HepG2 (cell line): ENCODE data around the gene MYO9A. TPM values are rescaled to one million over a fixed set of nuclear protein-coding genes. Genes with fewer than 3 reads are reported as not detected.
"Not testable (repeated sequence)": the region's sequence is repeated elsewhere in the genome, so short reads cannot be mapped to it uniquely, and the experiment has no call there.

Experiments
- ATAC-seq: fragments of 200-7000 bp; cut with Tn5 transposase; 3 replicates; pipeline ENCODE4 v1.9.1; 2020; ENCODE audit warnings: mild to moderate bottlenecking, moderate library complexity
- BruUV-seq: library from RNA; stranded (reverse); fragments of 400-500 nt; replicated peaks from 2 replicates; lab custom pipeline; 2021; lab: Mats Ljungman, UMichigan
- CTCF ChIA-PET: fragments of 300-600 bp; formaldehyde crosslinking; extraction: SDS; loops from one replicate; lab custom pipeline; 2021; ENCODE audit warnings: low total read pairs, inconsistent platforms, low intra/inter-chr PET ratio; lab: Yijun Ruan, JAX
- POLR2A ChIA-PET: fragments of 350-600 bp; sonication (Branson Sonifier 250); formaldehyde crosslinking; loops from one replicate; lab custom pipeline; 2020; ENCODE audit warnings: antibody characterized with exemption, inconsistent platforms; lab: Yijun Ruan, JAX
- DNase-seq: peaks from one replicate; pipeline ENCODE4 v3.0.0-alpha.2; 2015; ENCODE audit warnings: low spot score
- FAIRE-seq: peaks from 3 replicates; lab custom pipeline; 2011; peaks lifted over from hg19 to GRCh38; lab: Jason Lieb, UNC
- H2AFZ ChIP-seq: one replicate; pipeline ENCODE4 v1.6.1; 2011; ENCODE audit warnings: low read length, inconsistent platforms
- H3K27ac ChIP-seq: fragments of 300-600 bp; 3 replicates; pipeline ENCODE4 v1.8.0; 2011; ENCODE audit warnings: mixed run types, mild to moderate bottlenecking, mixed read lengths, low read length, inconsistent platforms; ENCODE audit not compliant: insufficient read depth; ENCODE audit errors: extremely low read length
- H3K27me3 ChIP-seq, 2 experiments: fragments of 200-600 bp in 1 of 2; 2 replicates in 1 of 2; 3 replicates in 1 of 2; pipeline versions ENCODE4 v1.6.0 to v1.8.0; 2011; ENCODE audit warnings: low read length in 2 of 2, mild to moderate bottlenecking in 2 of 2, moderate library complexity in 2 of 2, inconsistent platforms in 1 of 2; ENCODE audit not compliant: insufficient read depth in 2 of 2, control insufficient read depth in 1 of 2
- H3K36me3 ChIP-seq, 2 experiments: fragments of 200-600 bp in 1 of 2; replicated peaks in 1 of 2; 2 replicates in 1 of 2; 3 replicates in 1 of 2; pipeline versions ENCODE4 v1.5.1 to v1.8.0; 2011; ENCODE audit warnings: low read length in 2 of 2, inconsistent platforms in 1 of 2; ENCODE audit not compliant: insufficient read depth in 2 of 2, control insufficient read depth in 1 of 2
- H3K4me1 ChIP-seq: 2 replicates; pipeline ENCODE4 v1.5.1; 2012; ENCODE audit warnings: low read length, inconsistent platforms; ENCODE audit not compliant: insufficient read depth
- H3K4me2 ChIP-seq: 2 replicates; pipeline ENCODE4 v1.6.0; 2011; ENCODE audit warnings: low read depth, low read length, inconsistent platforms
- H3K4me3 ChIP-seq, 3 experiments: fragments of 200-600 bp in 1 of 3; sonication (generic), shearing (Covaris generic) in 1 of 3; replicated peaks in 1 of 3; 2 replicates each; pipeline ENCODE4 v1.5.1; 2011 to 2016; ENCODE audit warnings: low read length in 3 of 3, inconsistent platforms in 2 of 3, low read depth in 2 of 3, mild to moderate bottlenecking in 2 of 3, control low read depth in 1 of 3, mixed read lengths in 1 of 3; ENCODE audit not compliant: insufficient read depth in 1 of 3
- H3K79me2 ChIP-seq: one replicate; pipeline ENCODE4 v1.6.1; 2011; ENCODE audit warnings: low read length, inconsistent platforms; ENCODE audit not compliant: insufficient read depth
- H3K9ac ChIP-seq: 2 replicates; pipeline ENCODE4 v1.6.0; 2011; ENCODE audit warnings: mild to moderate bottlenecking, low read depth, low read length, inconsistent platforms; ENCODE audit not compliant: insufficient read depth
- H3K9me3 ChIP-seq: 2 replicates; pipeline ENCODE4 v1.5.1; 2012; ENCODE audit warnings: mild to moderate bottlenecking, low read length
- H4K20me1 ChIP-seq: 2 replicates; pipeline ENCODE4 v1.6.0; 2011; ENCODE audit warnings: inconsistent platforms, mild to moderate bottlenecking, low read length, moderate library complexity; ENCODE audit not compliant: insufficient read depth
- ARNT2 ChIP-seq: sonication (generic); formaldehyde crosslinking; IDR thresholded peaks from 2 replicates; pipeline ENCODE4 v1.8.0; 2022; ENCODE audit warnings: mild to moderate bottlenecking, low read depth, missing genetic modification reagents, moderate library complexity
- MEF2D ChIP-seq: sonication (generic); formaldehyde crosslinking; IDR thresholded peaks from 2 replicates; pipeline ENCODE4 v1.5.1; 2020; ENCODE audit warnings: mild to moderate bottlenecking, missing genetic modification reagents
- MLX ChIP-seq: IDR thresholded peaks from 2 replicates; pipeline ENCODE4 v1.6.1; 2016
- NFYC ChIP-seq: IDR thresholded peaks from 2 replicates; pipeline ENCODE4 v1.6.1; 2016; ENCODE audit warnings: missing genetic modification reagents, missing compliant biosample characterization
- STAG1 ChIP-seq: sonication (generic); formaldehyde crosslinking; IDR thresholded peaks from 2 replicates; pipeline ENCODE4 v1.4.0; 2020; ENCODE audit warnings: missing genetic modification reagents
- ZNF318 ChIP-seq: sonication (generic); formaldehyde crosslinking; IDR thresholded peaks from 2 replicates; pipeline ENCODE4 v1.4.0; 2020; ENCODE audit warnings: mild to moderate bottlenecking, missing genetic modification reagents
- ZNF431 ChIP-seq: sonication (generic); formaldehyde crosslinking; IDR thresholded peaks from 2 replicates; pipeline ENCODE4 v1.9.0; 2022; ENCODE audit warnings: missing genetic modification reagents, low read depth, mild to moderate bottlenecking, borderline replicate concordance
- ZNF747 ChIP-seq: sonication (generic); formaldehyde crosslinking; IDR thresholded peaks from 2 replicates; pipeline ENCODE4 v1.8.1; 2023; ENCODE audit warnings: missing genetic modification reagents, mild to moderate bottlenecking, borderline replicate concordance
- ZNF883 ChIP-seq: sonication (generic); formaldehyde crosslinking; IDR thresholded peaks from 2 replicates; pipeline ENCODE4 v1.5.1; 2020; ENCODE audit warnings: mild to moderate bottlenecking, missing genetic modification reagents; ENCODE audit errors: not compliant biosample characterization
- WGBS: methylation state at CpG from one replicate; pipeline ENCODE4 v1.1.6; 2017; ENCODE audit warnings: low lambda C conversion rate; 5-methylcytosine and 5-hydroxymethylcytosine counted together
- in situ Hi-C: cut with HindIII; loops from 2 replicates; pipeline ENCODE4 v1.10.0; 2017; ENCODE audit warnings: low pct_unique_long_range_greater_than_20kb; ENCODE audit not compliant: extremely low pct_ligation_motif_present
- intact Hi-C: fragments of 100-400 bp; cut with micrococcal nuclease; formaldehyde crosslinking; loops from one replicate; pipeline ENCODE4 v1.10.0; 2022; ENCODE audit not compliant: unreplicated experiment
- polyA plus RNA-seq, 8 experiments: library from polyadenylated mRNA; depleted of rRNA in 3 of 8; stranded (reverse) in 7 of 8; unstranded in 1 of 8; fragments of >200 nt; fragmentation: Illumina TruSeq in 4 of 8; extraction: Trizol in 4 of 8; gene quantifications; 2 replicates each; pipeline versions ENCODE4 v1.2.1 to v1.2.3, GENCODE V29; 2011 to 2016; ENCODE audit warnings: low read depth in 4 of 8, missing spikeins in 1 of 8, mixed read lengths in 1 of 8; ENCODE audit not compliant: insufficient read depth in 1 of 8
- total RNA-seq, 5 experiments: library from RNA; depleted of rRNA; stranded (reverse); fragments of >200 nt; fragmentation: Illumina TruSeq; extraction: Trizol; gene quantifications; 2 replicates each; pipeline ENCODE4 v1.2.3, GENCODE V29; 2016; ENCODE audit warnings: low read depth in 1 of 5

MYO9A gene
- total and polyA plus RNA-seq, 2 of the 13 experiments (the other 11 are each of a cell fraction or from before 2014, with no cell fraction given) = 4.8 to 15.3 TPM

DNA sequence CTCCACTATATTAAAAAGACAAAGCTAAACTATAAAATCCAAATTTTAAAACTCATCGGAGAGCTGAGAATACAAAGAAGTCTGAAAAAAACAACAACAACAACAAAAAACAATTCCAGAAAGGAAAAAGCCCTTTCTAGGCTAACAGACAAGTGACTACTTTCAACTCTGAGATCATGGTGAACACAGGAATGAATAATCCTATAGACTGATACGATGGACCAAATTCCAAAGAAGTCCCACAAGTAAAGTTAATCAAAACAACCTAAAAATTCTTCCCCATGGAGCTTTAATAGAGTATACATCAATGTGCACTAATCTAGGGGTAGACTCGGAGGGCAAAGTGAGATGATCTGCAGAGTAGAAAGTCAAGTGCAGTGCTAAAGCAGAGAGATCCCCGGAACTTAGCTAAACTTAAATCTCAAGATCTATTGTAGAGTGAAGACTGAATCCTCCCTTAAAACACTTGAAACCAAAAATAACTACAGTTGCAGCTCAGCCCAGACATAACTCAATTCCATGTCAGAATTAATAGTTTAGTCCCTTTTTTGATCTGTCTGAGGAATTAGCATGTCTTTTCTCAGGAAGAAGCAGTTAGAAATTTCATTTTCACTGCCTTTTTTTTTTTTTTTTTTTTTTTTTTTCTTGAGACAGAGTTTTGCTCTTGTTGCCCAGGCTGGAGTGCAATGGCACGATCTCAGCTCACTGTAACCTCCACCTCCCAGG, 43.5 kb downstream of the MYO9A start:
- POLR2A ChIA-PET = no interaction called here
- TF ChIP-seq MLX = no peak
- no peak for TF ChIP-seq MEF2D (CRISPR knock-in tag)
- no peak for TF ChIP-seq STAG1 (CRISPR knock-in tag)
- no peak for TF ChIP-seq NFYC (CRISPR knock-in tag)
- no peak for TF ChIP-seq ZNF747 (CRISPR knock-in tag)
- TF ChIP-seq ZNF318 (CRISPR knock-in tag) = no peak
- no peak for TF ChIP-seq ZNF883 (CRISPR knock-in tag)
- TF ChIP-seq ZNF431 (CRISPR knock-in tag) = no peak
- no peak for TF ChIP-seq ARNT2 (CRISPR knock-in tag)
- TF ChIP-seq, all 625 proteins: peak for 0
- no peak overlapping the region for H3K27ac ChIP-seq
- no peaks in the 10 kb centered on the region for H3K36me3 ChIP-seq
- no peaks in the 10 kb centered on the region for H3K79me2 ChIP-seq
- WGBS = 88% methylated on average over 5 of the region's 5 CpGs
- ATAC-seq (no peak), DNase-seq (no peak), FAIRE-seq (no peak)
- no peaks in the 10 kb centered on the region for H3K9me3 ChIP-seq
- in situ Hi-C loops (no loop called here), intact Hi-C loops (no loop called here)
- CTCF ChIA-PET = no interaction called here
- no peaks in the 10 kb centered on the region for H4K20me1 ChIP-seq
- BruUV-seq = no TSS peak
- no peak overlapping the region for H3K4me2 ChIP-seq
- no peaks in the 10 kb centered on the region for H3K4me1 ChIP-seq
- no peak overlapping the region for H3K9ac ChIP-seq
- H2AFZ ChIP-seq = no peak overlapping the region
- no peaks in the 10 kb centered on the region for H3K27me3 ChIP-seq
- no peak overlapping the region for H3K4me3 ChIP-seq

DNA sequence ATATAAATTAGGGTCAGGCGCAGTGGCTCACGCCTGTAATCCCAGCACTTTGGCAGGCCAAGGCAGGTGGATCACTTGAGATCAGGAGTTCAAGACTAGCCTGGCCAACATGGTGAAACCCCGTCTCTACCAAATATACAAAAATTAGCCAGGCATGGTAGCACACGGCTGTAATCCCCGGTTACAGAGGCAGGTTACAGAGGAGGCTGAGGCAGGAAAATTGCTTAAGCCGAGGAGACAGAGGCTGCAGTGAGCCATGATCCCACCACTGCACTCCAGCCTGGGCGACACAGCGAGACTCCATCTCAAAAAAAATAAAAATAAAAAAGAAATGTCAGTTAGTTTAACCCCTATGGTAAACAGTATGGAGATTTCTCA, 46.5 kb downstream of the MYO9A start:
- in situ Hi-C loops, H3K27me3 ChIP-seq, H4K20me1 ChIP-seq, POLR2A ChIA-PET, CTCF ChIA-PET, intact Hi-C loops, FAIRE-seq, H3K79me2 ChIP-seq, BruUV-seq, ATAC-seq, H3K36me3 ChIP-seq, DNase-seq, H3K27ac ChIP-seq, H3K4me3 ChIP-seq, H3K9ac ChIP-seq, H3K9me3 ChIP-seq, H2AFZ ChIP-seq, H3K4me1 ChIP-seq, H3K4me2 ChIP-seq: not testable (repeated sequence)
- 97% methylated on average over 8 of the region's 8 CpGs for WGBS
